ENCODE results near the gene TOP2B.

Gene TOP2B

GRCh38 chr3:25568525-25569078, 96.1 kb downstream of the TOP2B start:
- no peak for DNase-seq (ENCODE audit: low spot score)
- TF ChIP-seq, protein P1, sequence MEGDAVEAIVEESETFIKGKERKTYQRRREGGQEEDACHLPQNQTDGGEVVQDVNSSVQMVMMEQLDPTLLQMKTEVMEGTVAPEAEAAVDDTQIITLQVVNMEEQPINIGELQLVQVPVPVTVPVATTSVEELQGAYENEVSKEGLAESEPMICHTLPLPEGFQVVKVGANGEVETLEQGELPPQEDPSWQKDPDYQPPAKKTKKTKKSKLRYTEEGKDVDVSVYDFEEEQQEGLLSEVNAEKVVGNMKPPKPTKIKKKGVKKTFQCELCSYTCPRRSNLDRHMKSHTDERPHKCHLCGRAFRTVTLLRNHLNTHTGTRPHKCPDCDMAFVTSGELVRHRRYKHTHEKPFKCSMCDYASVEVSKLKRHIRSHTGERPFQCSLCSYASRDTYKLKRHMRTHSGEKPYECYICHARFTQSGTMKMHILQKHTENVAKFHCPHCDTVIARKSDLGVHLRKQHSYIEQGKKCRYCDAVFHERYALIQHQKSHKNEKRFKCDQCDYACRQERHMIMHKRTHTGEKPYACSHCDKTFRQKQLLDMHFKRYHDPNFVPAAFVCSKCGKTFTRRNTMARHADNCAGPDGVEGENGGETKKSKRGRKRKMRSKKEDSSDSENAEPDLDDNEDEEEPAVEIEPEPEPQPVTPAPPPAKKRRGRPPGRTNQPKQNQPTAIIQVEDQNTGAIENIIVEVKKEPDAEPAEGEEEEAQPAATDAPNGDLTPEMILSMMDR (IDR thresholded peaks at IDR 0.05; ENCODE audit: extremely low read depth, missing control alignments) = no peak

- TF ChIP-seq, protein P1 (IDR thresholded peaks at IDR 0.05; ENCODE audit: extremely low read depth, missing control alignments) = no peak
- DNase-seq (ENCODE audit: low spot score) = no peak
Measured at GRCh38 chr3:25567806-25568524, 96.7 kb downstream of the TOP2B start.

DNA sequence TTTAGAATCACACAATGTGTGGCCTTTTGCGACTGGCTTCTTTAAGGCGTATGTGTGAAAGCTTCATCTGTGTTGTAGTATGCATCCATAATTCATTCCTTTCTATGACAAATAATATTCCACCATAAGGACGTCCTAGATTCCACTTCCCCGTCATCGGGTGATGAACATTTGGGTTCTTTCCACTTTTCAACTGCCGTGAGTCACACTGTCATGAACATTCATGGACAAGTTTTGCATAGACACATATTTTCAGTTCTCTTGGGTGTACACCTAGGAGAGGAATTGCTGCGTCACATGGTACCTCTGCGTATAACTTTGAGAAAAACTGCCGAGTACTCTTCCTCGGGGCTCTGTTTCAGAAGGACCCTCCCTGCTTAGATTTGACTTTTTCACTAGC, 97.3 kb downstream of the TOP2B start:
- DNase-seq (ENCODE audit: low spot score) = no peak

GRCh38 chr3:25566358-25566920, 98.3 kb downstream of the TOP2B start:
- no peak for DNase-seq (ENCODE audit: low spot score)
- TF ChIP-seq, protein P1 (IDR thresholded peaks at IDR 0.05; ENCODE audit: extremely low read depth, missing control alignments) = no peak

More for the DNA sequence above, 97.3 kb downstream of the TOP2B start:
- TF ChIP-seq, protein P1 (IDR thresholded peaks at IDR 0.05; ENCODE audit: extremely low read depth, missing control alignments) = no peak

- no peak for DNase-seq (ENCODE audit: low spot score)
- TF ChIP-seq, protein P1 (IDR thresholded peaks at IDR 0.05; ENCODE audit: extremely low read depth, missing control alignments) = no peak
Measured at GRCh38 chr3:25565807-25566206, 98.9 kb downstream of the TOP2B start.

DNA sequence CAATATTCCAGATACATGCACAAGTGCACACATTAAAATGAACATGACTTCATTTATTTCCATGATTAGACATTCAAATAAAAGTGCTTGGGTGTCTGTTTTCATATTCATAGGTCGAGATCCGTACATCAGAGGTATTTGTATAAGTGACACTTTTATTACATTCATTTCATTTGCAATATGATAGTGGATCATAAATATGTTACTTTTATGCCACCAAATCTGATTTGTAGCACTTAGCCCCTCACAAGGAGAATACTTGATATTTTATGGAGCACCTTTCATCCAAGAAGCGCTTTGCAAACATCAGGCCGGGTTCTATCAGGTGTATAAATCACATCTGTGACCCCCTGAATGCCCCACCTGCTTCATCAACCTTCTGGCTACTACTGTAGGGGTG, 100.6 kb downstream of the TOP2B start:
- no peak for DNase-seq (ENCODE audit: low spot score)
- TF ChIP-seq, protein P1 (IDR thresholded peaks at IDR 0.05; ENCODE audit: extremely low read depth, missing control alignments) = no peak

- DNase-seq (ENCODE audit: low spot score) = no peak
- TF ChIP-seq, protein P1 (IDR thresholded peaks at IDR 0.05; ENCODE audit: extremely low read depth, missing control alignments) = no peak
Measured at GRCh38 chr3:25563601-25564000, 101.1 kb downstream of the TOP2B start.

Data from GM20000 (cell line).